Common myeloid progenitor, CD34-positive (primary cell): ENCODE measurements around the gene GTF2IRD1.
A peak's percentile ranks its signal among the peaks of the same experiment; 100 is the strongest.

Source experiments
- CTCF ChIA-PET: fragments of 350-600 bp; sonication (Branson Sonifier 250); formaldehyde crosslinking; loops from one replicate; lab custom pipeline; 2021; ENCODE audit warnings: antibody characterized with exemption; lab: Charles Lee
- POLR2A ChIA-PET: fragments of 350-600 bp; sonication (Branson Sonifier 250); formaldehyde crosslinking; loops from one replicate; lab custom pipeline; 2021; ENCODE audit warnings: antibody characterized with exemption; lab: Charles Lee
- DNase-seq, 3 donors: peaks; one replicate each; pipeline versions ENCODE4 v3.0.0 to v3.0.0-alpha.2; 2013
- H3K27ac ChIP-seq, 2 experiments: 1 replicate in 1 of 2; 2 replicates in 1 of 2; pipeline ENCODE4 v1.7.0; 2013; ENCODE audit warnings: inconsistent platforms in 2 of 2, low read length in 2 of 2, mild to moderate bottlenecking in 2 of 2, low read depth in 1 of 2, moderate library complexity in 1 of 2; ENCODE audit not compliant: severe bottlenecking in 2 of 2, insufficient read depth in 1 of 2, poor library complexity in 1 of 2
- H3K27me3 ChIP-seq, 5 experiments: replicated peaks in 2 of 5; 1 replicate in 3 of 5; 2 replicates in 2 of 5; pipeline versions ENCODE4 v1.6.1 to v1.7.0; 2013; ENCODE audit warnings: low read length in 4 of 5, mild to moderate bottlenecking in 2 of 5, moderate library complexity in 2 of 5, inconsistent platforms in 1 of 5; ENCODE audit not compliant: insufficient read depth in 5 of 5, control insufficient read depth in 4 of 5
- H3K36me3 ChIP-seq, 4 experiments: 1 replicate in 2 of 4; 2 replicates in 2 of 4; pipeline versions ENCODE4 v1.6.1 to v1.7.0; 2013; ENCODE audit warnings: low read length in 3 of 4, control low read depth in 1 of 4, mild to moderate bottlenecking in 1 of 4; ENCODE audit not compliant: control insufficient read depth in 4 of 4, insufficient read depth in 4 of 4
- H3K4me1 ChIP-seq, 4 experiments: 1 replicate in 3 of 4; 2 replicates in 1 of 4; pipeline versions ENCODE4 v1.6.1 to v1.7.1; 2013; ENCODE audit warnings: low read length in 3 of 4, mild to moderate bottlenecking in 3 of 4, control low read depth in 1 of 4, inconsistent platforms in 1 of 4, moderate library complexity in 1 of 4; ENCODE audit not compliant: control insufficient read depth in 4 of 4, insufficient read depth in 4 of 4; ENCODE audit errors: control extremely low read depth in 1 of 4
- H3K4me3 ChIP-seq, 7 experiments: 1 replicate in 4 of 7; 2 replicates in 3 of 7; pipeline versions ENCODE4 v1.5.1 to v1.7.0; 2013; ENCODE audit warnings: mild to moderate bottlenecking in 7 of 7, low read length in 6 of 7, moderate library complexity in 6 of 7, inconsistent platforms in 2 of 7, low read depth in 2 of 7, control low read depth in 1 of 7; ENCODE audit not compliant: insufficient read depth in 4 of 7, control insufficient read depth in 1 of 7; ENCODE audit errors: extremely low read depth in 1 of 7
- H3K9me3 ChIP-seq, 5 experiments: 1 replicate in 4 of 5; 2 replicates in 1 of 5; pipeline versions ENCODE4 v1.6.1 to v1.7.1; 2013; ENCODE audit warnings: low read length in 4 of 5, mild to moderate bottlenecking in 2 of 5, inconsistent platforms in 1 of 5, low read depth in 1 of 5, moderate library complexity in 1 of 5; ENCODE audit not compliant: control insufficient read depth in 4 of 5, insufficient read depth in 2 of 5; ENCODE audit errors: control extremely low read depth in 1 of 5
- WGBS: methylation state at CpG from one replicate; pipeline ENCODE4 v1.1.5; 2013; ENCODE audit not compliant: insufficient coverage; 5-methylcytosine and 5-hydroxymethylcytosine counted together

Gene GTF2IRD1

GRCh38 chr7:74480861-74481417 is 27.2 kb downstream of the GTF2IRD1 start:
- H3K4me1 ChIP-seq = peaks cover 0 to 43% (median 39%) of the 10 kb centered on the region in 4 experiments
- ChIA-PET CTCF (interaction anchor here (1.1 kb wide), 1 partner anchor 86 kb away, joined by 3 read pairs; no protein-coding TSS in a partner anchor), POLR2A (no interaction called here)
- peak in 2 of 3 donors; percentile 47 to 53 for DNase-seq
- H3K27me3 ChIP-seq = no peaks in the 10 kb centered on the region
- H3K36me3 ChIP-seq = no peaks in the 10 kb centered on the region
- peak overlapping the region in 1 of 2 experiments; percentile 34 for H3K27ac ChIP-seq
- H3K9me3 ChIP-seq = no peaks in the 10 kb centered on the region
- H3K4me3 ChIP-seq = peak overlapping the region in 6 of 7 experiments; percentile 30 to 82 (median 66)
- WGBS = 33% methylated on average over 15 of the region's 16 CpGs

DNA sequence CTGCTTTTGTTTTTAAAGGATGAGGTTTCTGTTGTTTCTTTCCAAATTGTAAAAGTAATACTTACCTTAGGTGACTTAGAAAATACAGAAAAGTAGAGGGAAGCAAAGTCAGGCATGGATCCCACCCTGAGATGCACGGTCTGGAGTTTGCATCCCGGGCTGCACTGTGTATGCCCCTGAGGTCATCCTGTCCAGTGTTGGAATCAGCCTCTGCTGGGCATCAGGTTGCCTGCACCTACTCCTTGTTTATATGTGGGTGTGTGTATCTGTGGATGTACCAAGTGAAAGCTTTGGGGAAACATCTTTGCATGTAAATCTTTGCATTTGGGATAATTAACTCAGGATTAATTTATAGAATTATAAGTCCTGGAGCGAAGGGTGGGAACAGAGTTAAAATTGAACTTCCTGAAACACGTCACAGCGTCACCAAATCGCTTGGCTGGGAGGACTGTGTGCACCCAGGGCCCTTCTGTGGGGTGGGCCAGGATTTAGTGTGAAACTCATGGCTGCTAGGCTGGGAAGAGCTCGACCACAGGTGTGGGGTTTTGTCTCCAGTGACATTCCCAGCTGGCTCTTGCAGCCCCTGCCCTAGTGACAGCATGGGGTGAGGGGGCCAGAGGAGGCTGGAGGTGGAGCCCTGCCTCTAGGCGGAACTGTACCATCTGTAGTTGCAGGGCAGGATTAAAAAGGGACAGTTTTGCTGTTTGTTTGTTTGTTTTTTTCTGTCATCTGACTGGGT is 27.9 kb downstream of the GTF2IRD1 start:
- WGBS = 72% methylated on average over 5 of the region's 8 CpGs

GRCh38 chr7:74482197-74482467 is 28.4 kb downstream of the GTF2IRD1 start:
- no peaks in the 10 kb centered on the region for H3K36me3 ChIP-seq
- WGBS = 100% methylated on average over 3 of the region's 4 CpGs
- ChIA-PET CTCF (no interaction called here), POLR2A (no interaction called here)
- no peak for DNase-seq
- H3K27me3 ChIP-seq = no peaks in the 10 kb centered on the region
- no peak overlapping the region for H3K4me3 ChIP-seq
- H3K4me1 ChIP-seq = peaks cover 0 to 43% (median 39%) of the 10 kb centered on the region in 4 experiments
- H3K27ac ChIP-seq = no peak overlapping the region
- H3K9me3 ChIP-seq = no peaks in the 10 kb centered on the region

More for the DNA sequence above, 27.9 kb downstream of the GTF2IRD1 start:
- H3K36me3 ChIP-seq = no peaks in the 10 kb centered on the region
- H3K4me3 ChIP-seq = peak overlapping the region in 2 of 7 experiments; percentile 65 to 75
- ChIA-PET POLR2A (no interaction called here), CTCF (no interaction called here)
- DNase-seq = no peak
- H3K27me3 ChIP-seq = no peaks in the 10 kb centered on the region
- H3K9me3 ChIP-seq = no peaks in the 10 kb centered on the region
- peaks cover 0 to 43% (median 39%) of the 10 kb centered on the region in 4 experiments for H3K4me1 ChIP-seq
- H3K27ac ChIP-seq = no peak overlapping the region

GRCh38 chr7:74482629-74483401 is 29.1 kb downstream of the GTF2IRD1 start:
- no peak for DNase-seq
- H3K9me3 ChIP-seq = no peaks in the 10 kb centered on the region
- H3K4me1 ChIP-seq = peaks cover 0 to 37% (median 34%) of the 10 kb centered on the region in 4 experiments
- ChIA-PET POLR2A (no interaction called here), CTCF (interaction anchor here (1.1 to 1.3 kb wide), 2 partner anchors 19 to 65 kb away, joined by 3 read pairs; no protein-coding TSS in a partner anchor)
- WGBS = 96% methylated on average over 14 of the region's 16 CpGs
- no peak overlapping the region for H3K27ac ChIP-seq
- no peaks in the 10 kb centered on the region for H3K27me3 ChIP-seq
- H3K36me3 ChIP-seq = no peaks in the 10 kb centered on the region
- H3K4me3 ChIP-seq = no peak overlapping the region

DNA sequence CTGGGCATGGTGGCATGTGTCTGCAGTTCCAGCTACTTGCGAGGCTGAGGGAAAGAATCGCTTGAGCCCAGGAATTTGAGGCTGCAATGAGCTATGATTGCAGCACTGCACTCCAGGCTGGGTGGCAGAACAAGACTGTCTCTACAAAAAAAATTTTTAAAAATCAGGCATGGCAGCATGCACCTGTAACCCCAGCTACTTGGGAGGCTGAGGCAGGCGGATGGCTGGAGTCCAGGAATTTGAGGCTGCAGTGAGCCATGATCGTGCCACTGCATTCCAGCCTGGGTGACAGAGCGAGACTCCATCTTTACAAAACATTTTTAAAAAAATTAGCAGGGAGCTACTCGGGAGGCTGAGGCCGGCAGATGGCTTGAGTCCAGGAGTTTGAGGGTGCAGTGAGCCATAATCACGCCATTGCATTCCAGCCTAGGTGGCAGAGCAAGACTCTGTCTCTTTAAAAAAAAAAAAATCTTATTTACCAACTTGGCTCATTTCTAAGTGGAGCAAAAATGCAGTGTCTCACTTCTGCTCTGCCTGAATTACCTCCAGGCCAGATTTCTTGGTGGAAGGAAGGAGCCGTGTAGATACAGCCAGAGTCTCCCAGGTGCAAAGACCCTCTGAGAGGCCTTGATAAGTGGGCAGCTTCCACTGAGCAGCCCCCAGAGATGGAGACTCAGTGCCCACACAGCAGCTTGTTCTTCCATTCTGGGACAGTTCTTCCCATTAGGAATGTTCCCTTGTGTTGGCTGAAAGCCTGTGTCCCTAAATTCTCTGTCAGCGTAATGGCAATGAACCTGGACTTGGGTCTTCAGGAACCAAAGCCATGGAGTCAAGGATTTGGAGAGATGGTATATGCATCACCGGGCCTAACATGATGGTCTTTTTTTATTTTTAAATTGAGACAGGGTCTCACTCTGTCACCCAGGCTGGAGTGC is 30.0 kb downstream of the GTF2IRD1 start:
- 91% methylated on average over 10 of the region's 11 CpGs for WGBS
- CTCF ChIA-PET = interaction anchor here (1.1 to 1.3 kb wide), 2 partner anchors 18 to 66 kb away, joined by 3 read pairs; no protein-coding TSS in a partner anchor
- Histone ChIP-seq H3K4me1 (peaks cover 0 to 31% (median 28%) of the 10 kb centered on the region in 4 experiments), H3K4me3 (no peak overlapping the region), H3K36me3 (no peaks in the 10 kb centered on the region), H3K27me3 (no peaks in the 10 kb centered on the region), H3K27ac (no peak overlapping the region), H3K9me3 (no peaks in the 10 kb centered on the region)
- POLR2A ChIA-PET = no interaction called here
- no peak for DNase-seq

DNA sequence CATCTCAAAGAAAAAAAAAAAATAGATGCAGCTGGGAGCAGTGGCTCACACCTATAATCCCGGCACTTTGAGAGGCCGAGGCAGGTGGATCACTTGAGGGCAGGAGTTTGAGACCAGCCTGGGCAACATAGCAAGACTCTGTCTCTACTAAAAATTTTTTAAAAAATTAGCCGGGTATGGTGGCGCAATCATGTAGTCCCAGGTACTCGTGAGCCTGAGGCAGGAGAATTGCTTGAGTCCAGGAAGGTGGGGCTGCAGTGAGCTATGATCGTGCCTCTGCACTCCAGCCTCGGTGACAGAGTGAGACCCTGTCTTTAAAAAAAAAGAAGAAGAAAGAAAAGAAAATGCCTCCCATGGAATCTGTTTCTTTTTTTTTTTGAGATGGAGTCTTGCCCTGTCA is 31.9 kb downstream of the GTF2IRD1 start:
- H3K27ac ChIP-seq = no peak overlapping the region
- no peaks in the 10 kb centered on the region for H3K9me3 ChIP-seq
- WGBS = 98% methylated on average over 6 of the region's 7 CpGs
- ChIA-PET CTCF (no interaction called here), POLR2A (no interaction called here)
- no peak overlapping the region for H3K4me3 ChIP-seq
- no peak for DNase-seq
- H3K27me3 ChIP-seq = no peaks in the 10 kb centered on the region
- H3K4me1 ChIP-seq = peaks cover 0 to 12% (median 10%) of the 10 kb centered on the region in 4 experiments
- no peaks in the 10 kb centered on the region for H3K36me3 ChIP-seq
